Left kidney (tissue), 8 donors: ENCODE results near the gene ABCC5. TPM values are rescaled to one million over a fixed set of nuclear protein-coding genes. Genes with fewer than 3 reads are reported as not detected.
"Not testable (repeated sequence)": the region's sequence is repeated elsewhere in the genome, so short reads cannot be mapped to it uniquely, and the experiment has no call there.

Experiments used
- DNase-seq: peaks from one replicate; pipeline ENCODE4 v3.0.0-alpha.2; 2013
- long read RNA-seq, 8 donors: transcript quantifications; one replicate each; lab custom pipeline, GENCODE V29; 2026
- polyA plus RNA-seq: library from polyadenylated mRNA; unstranded; fragments of 120-200 nt; gene quantifications from one replicate; pipeline ENCODE4 v1.2.1, GENCODE V29; 2013; ENCODE audit not compliant: insufficient read length

Gene ABCC5
- 68.0 TPM for polyA plus RNA-seq
- long read RNA-seq, donor 1, full-length matches to known transcripts = 9 of 9 reads
- long read RNA-seq, donor 1, partial matches to known transcripts = 0 of 9 reads
- long read RNA-seq, donor 1, other reads (novel, unspliced or antisense) = 0 of 9 reads
- long read RNA-seq, donor 2, full-length matches to known transcripts = 14 of 32 reads
- long read RNA-seq, donor 2, partial matches to known transcripts = 18 of 32 reads
- long read RNA-seq, donor 2, other reads (novel, unspliced or antisense) = 0 of 32 reads
- long read RNA-seq, donor 3, full-length matches to known transcripts = 3 of 3 reads
- long read RNA-seq, donor 3, partial matches to known transcripts = 0 of 3 reads
- long read RNA-seq, donor 3, other reads (novel, unspliced or antisense) = 0 of 3 reads
- long read RNA-seq, donor 4, partial matches to known transcripts = 0 of 1 reads
- long read RNA-seq, donor 4, other reads (novel, unspliced or antisense) = 0 of 1 reads
- long read RNA-seq, donor 5, full-length matches to known transcripts = 13 of 13 reads
- long read RNA-seq, donor 5, partial matches to known transcripts = 0 of 13 reads
- long read RNA-seq, donor 5, other reads (novel, unspliced or antisense) = 0 of 13 reads
- long read RNA-seq, donor 6, full-length matches to known transcripts = 3 of 3 reads
- long read RNA-seq, donor 6, partial matches to known transcripts = 0 of 3 reads
- long read RNA-seq, donor 6, other reads (novel, unspliced or antisense) = 0 of 3 reads
- long read RNA-seq, donor 7, full-length matches to known transcripts = 16 of 16 reads
- long read RNA-seq, donor 7, partial matches to known transcripts = 0 of 16 reads
- long read RNA-seq, donor 7, other reads (novel, unspliced or antisense) = 0 of 16 reads
- long read RNA-seq, donor 8, full-length matches to known transcripts = 2 of 2 reads
- long read RNA-seq, donor 8, partial matches to known transcripts = 0 of 2 reads
- long read RNA-seq, donor 8, other reads (novel, unspliced or antisense) = 0 of 2 reads

- DNase-seq = peak; percentile 91
These were observed at the start of gene ABCC5 for GRCh38 chr3:184017672-184018423. ABCC5 (minus strand) TSS chr3:184017884; CDS start chr3:184014392, 3,492 bp downstream.

GRCh38 chr3:184066211-184066610 lies 48.5 kb upstream of the ABCC5 start:
- DNase-seq = no peak

GRCh38 chr3:184062637-184063036 lies 45.0 kb upstream of the ABCC5 start:
- no peak for DNase-seq

- no peak for DNase-seq
These were observed 41.7 kb upstream of the ABCC5 start for GRCh38 chr3:184059424-184059823.

GRCh38 chr3:184058029-184058428 lies 40.3 kb upstream of the ABCC5 start:
- no peak for DNase-seq

- no peak for DNase-seq
These were observed 35.1 kb upstream of the ABCC5 start, which contains the start of gene HTR3C for GRCh38 chr3:184052767-184053166. HTR3C (plus strand) TSS chr3:184053047; CDS start chr3:184053081, 34 bp downstream.

GRCh38 chr3:184050217-184050847 lies 32.6 kb upstream of the ABCC5 start:
- DNase-seq = no peak

- no peak for DNase-seq
These were observed 28.3 kb upstream of the ABCC5 start for GRCh38 chr3:184045995-184046394.

- DNase-seq = no peak
These were observed 24.9 kb upstream of the ABCC5 start for GRCh38 chr3:184042617-184043016.

- DNase-seq = no peak
These were observed 22.3 kb upstream of the ABCC5 start for GRCh38 chr3:184040010-184040409.

GRCh38 chr3:184039414-184039813 lies 21.7 kb upstream of the ABCC5 start:
- no peak for DNase-seq

- DNase-seq = not testable (repeated sequence)
These were observed 20.6 kb upstream of the ABCC5 start for GRCh38 chr3:184038307-184038706.

- no peak for DNase-seq
These were observed 20.1 kb upstream of the ABCC5 start for GRCh38 chr3:184037816-184038215.

GRCh38 chr3:184031187-184031792 lies 13.6 kb upstream of the ABCC5 start, which contains the start of gene HTR3D:
HTR3D (plus strand) TSS chr3:184031742; CDS start chr3:184031742, 0 bp downstream.
- peak; percentile 40 for DNase-seq

GRCh38 chr3:184030536-184030935 lies 12.9 kb upstream of the ABCC5 start:
- no peak for DNase-seq

- DNase-seq = no peak
These were observed 11.8 kb upstream of the ABCC5 start for GRCh38 chr3:184029443-184029842.

- DNase-seq = not testable (repeated sequence)
These were observed 10.7 kb upstream of the ABCC5 start for GRCh38 chr3:184028275-184028890.

GRCh38 chr3:184025256-184025655 lies 7.6 kb upstream of the ABCC5 start:
- not testable (repeated sequence) for DNase-seq

- no peak for DNase-seq
These were observed 4.6 kb upstream of the ABCC5 start for GRCh38 chr3:184022323-184022722.

GRCh38 chr3:184018424-184018973 lies 815 bp upstream of the ABCC5 start:
- DNase-seq = no peak
